SKM-1 treated with dmso at 0.1 percent for 144 hours (cell line): Measurements from ENCODE around the gene EXOC2.

Experiments used
- DNase-seq: peaks from one replicate; lab custom pipeline; 2025; ENCODE audit not compliant: unreplicated experiment; lab: John Stamatoyannopoulos, UW

Gene EXOC2

GRCh38 chr6:446418-447366 is 246.2 kb downstream of the EXOC2 start:
- no peak for DNase-seq

DNA sequence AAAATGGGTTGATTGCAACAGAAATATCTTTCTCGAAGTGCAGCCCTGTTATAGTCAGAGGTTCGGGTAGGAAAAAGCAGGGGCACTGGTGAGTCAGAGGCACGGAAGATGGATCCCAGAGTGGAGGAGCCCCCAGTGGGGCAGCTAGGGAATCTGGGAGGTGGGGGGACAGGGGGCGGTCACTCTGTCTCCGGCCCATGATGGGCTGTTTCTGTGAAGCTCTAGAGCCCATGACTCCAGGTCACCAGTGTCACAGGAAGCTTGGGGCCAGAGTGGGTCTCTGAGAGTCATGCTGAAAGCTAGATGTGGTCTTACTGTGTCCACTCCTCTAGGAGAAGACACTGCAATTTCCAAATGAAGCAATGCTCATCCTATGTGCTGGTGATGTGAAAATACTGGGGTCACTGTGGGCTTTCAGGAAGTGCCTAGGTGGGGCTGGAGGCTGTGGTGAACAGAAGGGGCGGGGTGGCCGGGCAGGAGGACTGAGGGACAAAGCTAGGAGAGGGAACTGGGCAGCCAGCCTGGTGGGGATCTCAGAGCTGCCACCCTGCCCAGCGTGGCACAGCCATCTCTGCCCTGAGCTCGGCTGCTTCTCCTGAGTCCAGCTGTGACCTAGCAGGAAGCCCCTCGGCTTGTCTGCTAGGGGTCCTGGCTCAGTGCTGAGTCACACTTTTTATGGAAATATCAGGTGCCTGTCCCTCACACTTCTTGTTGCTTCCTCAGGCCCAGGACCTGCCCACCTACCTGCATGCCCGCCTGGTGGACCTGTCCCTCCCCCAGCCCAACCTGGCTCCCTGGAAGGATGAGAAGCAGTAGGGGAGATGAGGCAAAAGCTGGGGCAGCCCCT is 247.1 kb downstream of the EXOC2 start:
- no peak for DNase-seq

DNA sequence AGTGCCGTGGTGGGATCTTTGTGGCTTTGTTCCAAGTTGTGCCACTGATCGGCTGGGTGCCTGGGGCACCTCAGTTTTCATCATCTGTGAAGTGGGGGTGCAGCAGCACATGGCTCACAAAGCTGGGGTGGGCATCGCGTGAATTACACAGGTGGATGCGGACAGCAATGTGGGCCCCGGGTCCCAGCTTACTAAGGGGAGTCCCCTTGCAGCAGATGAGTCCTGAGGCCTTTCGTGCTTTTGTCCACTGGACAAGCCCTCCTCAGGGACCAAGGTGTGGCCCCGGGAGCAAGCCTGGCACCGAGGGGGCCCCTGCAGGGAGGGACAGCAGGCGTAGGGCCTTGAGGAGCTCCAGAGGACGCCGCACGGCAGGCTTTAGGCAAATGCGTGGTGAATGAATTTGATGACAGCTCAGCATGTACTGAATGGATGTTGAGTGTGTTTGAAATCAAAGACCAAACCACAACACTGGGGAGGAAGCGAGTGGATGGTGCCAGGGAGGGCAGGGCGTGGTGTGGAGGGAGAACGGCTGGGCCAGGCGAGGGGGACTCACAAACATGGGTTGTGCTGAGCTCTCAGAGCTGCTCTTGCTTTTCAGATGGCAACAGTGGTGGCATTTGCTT is 248.2 kb downstream of the EXOC2 start:
- no peak for DNase-seq

DNA sequence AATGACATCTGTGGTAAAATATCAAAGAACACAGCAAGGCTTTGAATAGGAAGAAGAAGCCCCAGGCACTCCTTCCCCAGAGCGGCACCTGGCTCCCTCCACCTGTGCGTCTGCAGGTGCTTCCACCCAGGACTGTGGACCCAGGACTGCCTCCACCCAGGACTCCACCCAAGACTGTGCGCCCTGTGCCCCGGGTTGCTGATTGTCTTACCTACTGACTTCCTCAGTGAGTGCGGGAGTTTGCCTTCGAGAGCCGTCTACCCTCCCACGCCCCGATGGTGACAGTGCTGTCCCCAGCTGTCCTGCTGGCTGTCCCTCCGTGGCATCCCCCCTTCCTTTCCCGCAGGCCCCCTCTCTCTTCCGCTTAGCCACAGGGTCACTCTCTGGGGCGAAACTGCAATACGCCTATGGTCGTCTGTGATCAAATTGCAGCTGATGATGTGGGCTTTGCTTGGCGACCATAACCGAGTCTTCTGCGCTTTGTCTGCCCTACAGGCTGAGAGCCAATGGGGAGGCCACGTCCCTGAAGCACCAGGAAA is 249.2 kb downstream of the EXOC2 start:
- DNase-seq: no peak

DNA sequence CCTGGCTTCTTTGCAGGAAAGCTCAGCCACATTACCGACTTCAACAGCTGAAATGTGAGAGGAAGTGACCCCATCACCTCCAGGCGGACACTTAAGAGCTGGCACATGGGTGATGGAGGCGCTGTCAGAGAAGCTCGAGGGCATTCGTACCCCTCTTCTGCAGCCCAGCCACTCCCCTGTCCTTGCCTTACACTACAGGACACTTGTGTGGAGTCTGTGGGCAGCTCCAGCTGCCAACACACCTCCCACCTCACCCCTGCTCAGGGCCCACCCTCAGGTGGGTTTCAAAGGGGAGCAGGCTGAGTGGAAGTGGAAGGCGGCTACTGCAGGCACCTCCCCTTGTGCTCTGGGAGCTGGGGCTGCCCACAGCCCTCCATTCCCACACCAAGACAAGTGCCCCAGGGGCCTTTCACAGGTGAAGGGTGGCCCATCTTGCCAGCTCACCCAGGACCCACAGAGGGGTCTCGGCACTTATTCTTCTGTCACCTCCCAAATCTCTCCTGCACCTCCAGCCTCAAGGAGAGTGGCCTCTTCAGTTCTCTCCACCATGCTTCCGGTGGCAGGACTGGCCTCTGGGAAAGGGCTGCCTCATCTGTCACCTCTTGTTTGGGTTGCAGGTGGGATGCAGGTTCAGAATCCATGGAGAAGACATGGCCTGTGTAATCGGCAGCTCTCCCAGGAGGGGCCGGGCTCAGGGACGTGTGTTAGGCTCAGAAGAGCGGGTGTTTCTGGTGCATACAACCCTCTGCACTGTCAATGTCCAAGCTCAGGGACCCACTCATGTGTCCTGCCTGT is 251.6 kb downstream of the EXOC2 start:
- DNase-seq: no peak

- no peak for DNase-seq
Observed at GRCh38 chr6:439641-440167, 253.2 kb downstream of the EXOC2 start.

- DNase-seq: no peak
Observed at GRCh38 chr6:438634-439170, 254.2 kb downstream of the EXOC2 start.

DNA sequence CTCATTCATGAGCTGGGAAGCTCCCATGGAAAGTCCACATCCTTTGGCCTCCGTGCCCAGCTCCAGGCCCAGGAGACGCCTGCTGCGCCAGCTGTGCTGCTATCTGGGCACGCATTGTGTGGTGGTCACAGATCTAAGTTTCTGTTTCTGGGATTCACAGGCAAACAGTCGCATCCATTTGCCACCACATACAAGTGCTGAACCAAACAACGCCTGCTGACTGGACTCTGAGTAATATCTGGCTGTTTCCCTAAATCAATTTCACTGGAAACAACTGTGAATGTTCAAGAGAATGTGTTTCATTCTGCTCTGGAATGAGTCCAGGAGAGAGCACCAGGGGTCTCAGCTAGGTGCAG is 255.9 kb downstream of the EXOC2 start:
- DNase-seq: no peak

DNA sequence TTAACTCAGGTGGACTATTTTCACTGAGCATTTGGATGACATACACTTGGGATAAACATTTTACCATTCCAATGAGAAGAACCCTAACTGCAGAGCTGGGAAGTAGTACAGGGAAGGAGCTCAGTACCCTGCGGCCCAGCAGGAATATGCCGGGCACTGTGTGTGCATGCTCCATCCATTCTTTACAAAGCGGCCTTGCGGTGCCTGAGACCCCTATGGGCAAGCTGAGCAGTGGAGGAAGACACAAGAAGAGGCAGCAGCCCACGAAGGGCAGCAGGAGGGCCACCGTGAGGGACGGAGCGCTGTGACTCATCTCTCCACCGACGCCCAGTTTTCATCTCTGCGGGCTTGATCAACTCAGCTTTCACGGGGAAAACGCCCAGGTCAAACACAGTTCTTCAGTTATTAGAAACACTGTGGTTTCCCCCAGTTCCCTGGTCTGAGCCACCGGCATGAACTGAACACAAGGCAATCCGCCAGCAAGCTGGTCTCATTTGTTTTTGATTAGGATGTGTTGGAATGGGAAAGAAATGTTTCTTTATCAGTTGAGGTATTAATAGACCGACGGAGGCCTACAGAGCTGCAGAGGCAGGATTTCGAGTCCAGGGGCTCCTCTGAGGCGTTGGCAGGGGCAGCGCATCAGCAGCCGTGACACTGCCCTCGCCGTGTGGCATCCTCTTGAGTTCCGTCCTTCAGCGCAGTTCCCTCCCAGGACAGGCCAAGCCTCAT is 256.5 kb downstream of the EXOC2 start:
- no peak for DNase-seq

- DNase-seq: no peak
Observed at GRCh38 chr6:435441-436307, 257.3 kb downstream of the EXOC2 start.
